ENCODE measurements around the gene INS. TPM values are rescaled to one million over a fixed set of nuclear protein-coding genes. Genes with fewer than 3 reads are reported as not detected.

Gene INS
- polyA plus RNA-seq, 12 donors: not detected

GRCh38 chr11:2118677-2119076 lies 42.3 kb downstream of the INS start:
- DNase-seq: no peak

- DNase-seq: no peak
Observed at GRCh38 chr11:2116680-2117079, 44.3 kb downstream of the INS start.

- no peak for DNase-seq
Observed at GRCh38 chr11:2115308-2115707, 45.7 kb downstream of the INS start.

GRCh38 chr11:2114430-2115241 lies 46.4 kb downstream of the INS start:
- DNase-seq: no peak

GRCh38 chr11:2113776-2114175 lies 47.2 kb downstream of the INS start:
- no peak for DNase-seq

- DNase-seq: no peak
Observed at GRCh38 chr11:2110521-2110920, 50.5 kb downstream of the INS start.

Other genes with a start within 250 kb of the INS start
- gene TNNT3, start 241.5 kb downstream of the INS start, polyA plus RNA-seq (ENCODE audit: insufficient read length in 12 of 12): 1,000 to 10,000 TPM; 2,865 to 9,652 (median 5,402) TPM
- 100 to 1,000 TPM in 2 of 12 donors, 10 to 100 TPM in 9, not detected in 1; 47.4 to 119 (median 73.6) TPM for gene MRPL23, start 213.9 kb downstream of the INS start, polyA plus RNA-seq (ENCODE audit: insufficient read length in 12 of 12)
- over 10,000 TPM in 9 of 12 donors, 1,000 to 10,000 TPM in 3; 9,391 to 57,495 (median 10,764) TPM for gene H19, start 163.4 kb downstream of the INS start, polyA plus RNA-seq (ENCODE audit: insufficient read length in 12 of 12)
- over 10,000 TPM in 1 of 12 donors, 1,000 to 10,000 TPM in 11; 2,801 to 25,201 (median 3,863) TPM for gene IGF2, start 21.8 kb downstream of the INS start, polyA plus RNA-seq (ENCODE audit: insufficient read length in 12 of 12)
- 1 to 10 TPM in 1 of 12 donors, under 1 TPM in 7, not detected in 4; 0.10 to 1.3 (median 0.51) TPM for gene TH, start 10.6 kb upstream of the INS start, polyA plus RNA-seq (ENCODE audit: insufficient read length in 12 of 12)
- gene ASCL2, start 109.4 kb upstream of the INS start, polyA plus RNA-seq (ENCODE audit: insufficient read length in 12 of 12): 1 to 10 TPM in 1 of 12 donors, under 1 TPM in 7, not detected in 4; 0.08 to 1.0 (median 0.15) TPM
- 1 to 10 TPM in 11 of 12 donors, not detected in 1; 1.0 to 9.1 (median 3.1) TPM for gene C11orf21, start 140.7 kb upstream of the INS start, polyA plus RNA-seq (ENCODE audit: insufficient read length in 12 of 12)
- gene TSPAN32, start 140.8 kb upstream of the INS start, polyA plus RNA-seq (ENCODE audit: insufficient read length in 12 of 12): 1 to 10 TPM in 10 of 12 donors, not detected in 2; 1.8 to 6.4 (median 3.9) TPM
- 100 to 1,000 TPM; 322 to 577 (median 435) TPM for gene CD81, start 216.1 kb upstream of the INS start, polyA plus RNA-seq (ENCODE audit: insufficient read length in 12 of 12)
- 10 to 100 TPM in 11 of 12 donors, not detected in 1; 15.1 to 29.2 (median 17.7) TPM for gene TSSC4, start 239.5 kb upstream of the INS start, polyA plus RNA-seq (ENCODE audit: insufficient read length in 12 of 12)